Fibroblast of upper back skin (primary cell): ENCODE data around the gene UNK.

ENCODE experiments used
- DNase-seq: peaks from one replicate; pipeline ENCODE4 v3.0.0-alpha.2; 2013

Gene UNK

GRCh38 chr17:75822119-75822799, 37.7 kb downstream of the UNK start:
- DNase-seq, result no peak

- no peak for DNase-seq
Measured at GRCh38 chr17:75822800-75823166, 38.2 kb downstream of the UNK start.

- no peak for DNase-seq
Measured at GRCh38 chr17:75823257-75824041, 38.8 kb downstream of the UNK start.

- DNase-seq, result no peak
Measured at GRCh38 chr17:75824050-75824552, 39.5 kb downstream of the UNK start.

- DNase-seq, result no peak
Measured at GRCh38 chr17:75824666-75825065, 40.1 kb downstream of the UNK start.

- DNase-seq, result no peak
Measured at GRCh38 chr17:75825149-75825552, 40.5 kb downstream of the UNK start.

- no peak for DNase-seq
Measured at GRCh38 chr17:75825748-75826370, 41.3 kb downstream of the UNK start.

- DNase-seq, result no peak
Measured at GRCh38 chr17:75826561-75827307, 42.1 kb downstream of the UNK start.

GRCh38 chr17:75827308-75828075, 42.9 kb downstream of the UNK start:
- peak; percentile 63 for DNase-seq

- no peak for DNase-seq
Measured at GRCh38 chr17:75828076-75828400, 43.4 kb downstream of the UNK start.

- no peak for DNase-seq
Measured at GRCh38 chr17:75828741-75829140, 44.1 kb downstream of the UNK start.

- no peak for DNase-seq
Measured at GRCh38 chr17:75829747-75830146, 45.1 kb downstream of the UNK start.

GRCh38 chr17:75830164-75831031, 45.8 kb downstream of the UNK start:
- no peak for DNase-seq

- no peak for DNase-seq
Measured at GRCh38 chr17:75831032-75831571, 46.5 kb downstream of the UNK start.

GRCh38 chr17:75832164-75832651, 47.6 kb downstream of the UNK start:
- DNase-seq, result peak; percentile 61

- no peak for DNase-seq
Measured at GRCh38 chr17:75832652-75833400, 48.2 kb downstream of the UNK start.

- DNase-seq, result no peak
Measured at GRCh38 chr17:75834279-75834920, 49.8 kb downstream of the UNK start.

- no peak for DNase-seq
Measured at GRCh38 chr17:75834928-75835653, 50.5 kb downstream of the UNK start.

- no peak for DNase-seq
Measured at GRCh38 chr17:75835654-75835987, 51.0 kb downstream of the UNK start.
